Heart left ventricle (tissue), 13 donors: Measurements from ENCODE around the gene CRACR2A.

Experiments used
- POLR2A ChIP-seq, 2 donors: fragments of 450-650 bp; IDR thresholded peaks; one replicate each; pipeline ENCODE4 v1.6.1; 2017; ENCODE audit warnings: antibody characterized with exemption in 2 of 2, mild to moderate bottlenecking in 2 of 2, moderate library complexity in 2 of 2
- TF ChIP-seq, protein P1 (sequence below), 12 donors: fragments of 200-600 bp; sonication (generic) in 4 of 12; IDR thresholded peaks; one replicate each; pipeline versions ENCODE4 v1.5.0 to v1.8.0; 2018 to 2022; ENCODE audit warnings: antibody characterized with exemption in 12 of 12, mild to moderate bottlenecking in 5 of 12
- donor health status: ischemic (EF 13 %, LVEDD 7.1; RV severe dilation, severe dysfunction).
- donor health status: DM: no; HTN: yes; CAD: no.
- donor health status: DM: no; HTN: no; CAD: no.
- donor health status: ischemic (EF 25% LVEDD 6.9; RV normal size, moderate dysfunction).
- donor health status: ischemic (EF 25% LVEDD 5.7; RV mildly dilated, moderate dysfunction).
- donor health status: ischemic (EF 35%, LVEDD 5.7; RV mildly dilated, moderate dysfunction).
- donor health status: nonischemic (EF 11% LVEDD 7.7; RV severe dilation, severe dysfunction).
- donor health status: DM: yes; HTN: yes; CAD: no.
- donor health status: PGD.
- donor health status: ischemic (EF 29% LVEDD 5.4; RV normal size, mild dysfunction).
- donor health status: nonischemic (EF 23%, LVEDD 6.1; RV moderate dilation, normal function).

DNA sequence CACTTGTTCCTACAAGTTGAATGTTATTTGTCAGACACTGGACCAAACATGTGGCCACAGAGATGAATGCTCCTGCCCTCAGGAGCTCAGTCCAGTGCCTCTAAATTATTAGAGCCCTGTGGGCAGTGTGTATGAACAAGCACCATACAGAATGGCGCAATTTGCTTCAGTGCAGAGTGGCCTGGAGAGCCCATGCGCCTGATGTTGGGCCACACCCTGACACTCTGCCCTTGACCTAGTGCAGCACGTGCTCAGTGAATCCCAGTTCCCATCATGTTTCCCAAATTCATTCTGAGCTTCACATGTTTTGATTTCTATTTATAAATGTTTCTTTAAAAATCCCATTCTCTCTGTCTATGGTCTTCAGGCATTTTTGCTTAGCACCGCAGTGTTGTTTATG is 145.1 kb downstream of the CRACR2A start:
- TF ChIP-seq, protein P1, sequence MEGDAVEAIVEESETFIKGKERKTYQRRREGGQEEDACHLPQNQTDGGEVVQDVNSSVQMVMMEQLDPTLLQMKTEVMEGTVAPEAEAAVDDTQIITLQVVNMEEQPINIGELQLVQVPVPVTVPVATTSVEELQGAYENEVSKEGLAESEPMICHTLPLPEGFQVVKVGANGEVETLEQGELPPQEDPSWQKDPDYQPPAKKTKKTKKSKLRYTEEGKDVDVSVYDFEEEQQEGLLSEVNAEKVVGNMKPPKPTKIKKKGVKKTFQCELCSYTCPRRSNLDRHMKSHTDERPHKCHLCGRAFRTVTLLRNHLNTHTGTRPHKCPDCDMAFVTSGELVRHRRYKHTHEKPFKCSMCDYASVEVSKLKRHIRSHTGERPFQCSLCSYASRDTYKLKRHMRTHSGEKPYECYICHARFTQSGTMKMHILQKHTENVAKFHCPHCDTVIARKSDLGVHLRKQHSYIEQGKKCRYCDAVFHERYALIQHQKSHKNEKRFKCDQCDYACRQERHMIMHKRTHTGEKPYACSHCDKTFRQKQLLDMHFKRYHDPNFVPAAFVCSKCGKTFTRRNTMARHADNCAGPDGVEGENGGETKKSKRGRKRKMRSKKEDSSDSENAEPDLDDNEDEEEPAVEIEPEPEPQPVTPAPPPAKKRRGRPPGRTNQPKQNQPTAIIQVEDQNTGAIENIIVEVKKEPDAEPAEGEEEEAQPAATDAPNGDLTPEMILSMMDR (IDR thresholded peaks at IDR 0.05), result no peak
- TF ChIP-seq POLR2A (IDR thresholded peaks at IDR 0.05), result no peak
